Measurements from ENCODE around the gene B4GALNT2.
"Not testable (repeated sequence)": the region's sequence is repeated elsewhere in the genome, so short reads cannot be mapped to it uniquely, and the experiment has no call there.

Gene B4GALNT2

DNA sequence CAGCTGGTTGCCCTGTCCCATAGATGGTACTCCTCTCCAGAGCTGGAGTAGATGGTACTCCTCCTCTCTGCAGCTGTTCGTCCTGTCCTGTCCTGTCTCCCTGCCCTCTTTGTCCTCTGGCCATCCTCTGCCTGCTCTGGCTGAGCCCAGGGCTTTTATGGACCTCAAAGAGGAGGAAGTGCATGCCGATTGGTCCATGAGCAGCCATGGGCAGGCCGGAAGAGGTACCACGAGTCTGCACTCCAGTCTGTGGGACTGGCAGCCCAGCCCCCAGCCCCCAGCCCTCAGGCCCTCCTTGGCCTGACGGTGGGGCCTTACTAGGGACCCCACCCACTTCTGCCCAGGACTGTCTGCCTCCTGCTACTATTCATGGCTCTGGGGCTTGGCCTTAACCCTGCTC, 50.8 kb downstream of the B4GALNT2 start:
- DNase-seq (ENCODE audit: low spot score): no peak

DNA sequence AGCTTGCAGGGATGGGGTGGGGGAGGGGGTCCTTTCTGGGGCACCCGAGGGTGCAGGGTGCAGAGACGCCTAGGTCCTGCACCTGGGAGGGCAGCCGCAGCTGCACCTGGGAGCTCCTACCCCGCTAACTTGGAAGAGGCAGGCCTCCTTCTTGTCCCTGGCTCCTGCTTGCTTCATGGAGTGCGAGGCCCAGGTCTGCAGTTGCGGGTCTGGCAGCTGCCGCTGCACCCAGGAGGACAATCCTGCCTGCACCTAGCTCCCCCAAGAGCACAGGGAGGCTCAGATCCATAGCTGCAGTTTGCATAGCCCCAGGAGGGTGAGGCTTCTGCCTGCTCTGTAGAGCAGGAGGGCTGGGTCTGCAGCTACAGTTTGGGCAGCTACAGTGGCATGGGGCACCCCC, 51.2 kb downstream of the B4GALNT2 start:
- no peak for DNase-seq (ENCODE audit: low spot score)

DNA sequence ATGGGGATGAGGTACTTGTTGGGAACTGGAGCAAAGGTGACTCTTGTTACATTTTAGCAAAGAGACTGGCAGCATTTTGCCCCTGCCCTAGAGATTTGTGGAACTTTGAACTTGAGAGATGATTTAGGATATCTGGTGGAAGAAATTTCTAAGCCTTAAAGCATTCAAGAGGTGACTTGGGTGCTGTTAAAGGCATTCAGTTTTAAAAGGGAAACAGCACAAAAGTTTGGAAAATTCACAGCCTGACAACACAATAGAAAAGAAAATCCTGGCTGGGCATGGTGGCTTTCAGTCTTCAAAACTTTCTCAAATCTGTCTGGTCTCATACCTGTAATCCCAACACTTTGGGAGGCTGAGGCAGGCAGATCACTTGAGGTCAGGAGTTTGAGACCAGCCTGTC, 52.0 kb downstream of the B4GALNT2 start:
- DNase-seq (ENCODE audit: low spot score): not testable (repeated sequence)

DNA sequence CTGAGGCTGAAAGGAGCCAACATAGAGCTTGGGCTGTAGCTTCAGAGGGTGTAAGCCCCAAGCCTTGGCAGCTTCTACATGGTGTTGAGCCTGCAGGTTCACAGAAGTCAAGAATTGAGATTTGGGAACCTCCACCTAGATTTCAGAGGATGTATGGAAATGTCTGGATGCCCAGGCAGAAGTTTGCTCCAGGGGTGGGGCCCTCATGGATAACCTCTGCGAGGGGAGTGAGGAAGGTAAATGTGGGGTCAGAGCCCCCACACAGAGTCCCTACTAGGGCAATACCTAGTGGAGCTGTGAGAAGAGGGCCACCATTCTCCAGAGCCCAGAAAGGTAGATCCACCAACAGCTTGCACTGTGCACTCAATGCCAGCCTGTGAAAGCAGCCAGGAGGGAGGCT, 52.8 kb downstream of the B4GALNT2 start:
- DNase-seq (ENCODE audit: low spot score): not testable (repeated sequence)

DNA sequence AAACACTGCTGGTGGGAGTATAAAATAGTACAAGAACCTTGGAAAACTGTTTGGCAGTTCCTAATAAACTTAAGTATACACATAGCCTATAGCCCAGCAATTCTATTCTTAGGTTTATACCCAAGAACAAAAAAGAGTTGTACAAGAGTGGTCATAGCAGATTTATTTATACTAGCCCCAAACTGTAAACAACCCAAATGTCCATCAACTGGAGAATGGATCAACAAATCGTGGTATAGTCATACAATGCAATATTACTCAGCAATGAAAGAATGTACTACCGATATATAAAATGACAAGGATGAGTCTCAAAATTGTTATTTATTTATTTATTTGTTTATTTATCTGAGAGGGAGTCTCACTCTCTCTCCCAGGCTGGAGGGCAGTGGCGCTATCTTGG, 54.7 kb downstream of the B4GALNT2 start:
- no peak for DNase-seq (ENCODE audit: low spot score)

DNA sequence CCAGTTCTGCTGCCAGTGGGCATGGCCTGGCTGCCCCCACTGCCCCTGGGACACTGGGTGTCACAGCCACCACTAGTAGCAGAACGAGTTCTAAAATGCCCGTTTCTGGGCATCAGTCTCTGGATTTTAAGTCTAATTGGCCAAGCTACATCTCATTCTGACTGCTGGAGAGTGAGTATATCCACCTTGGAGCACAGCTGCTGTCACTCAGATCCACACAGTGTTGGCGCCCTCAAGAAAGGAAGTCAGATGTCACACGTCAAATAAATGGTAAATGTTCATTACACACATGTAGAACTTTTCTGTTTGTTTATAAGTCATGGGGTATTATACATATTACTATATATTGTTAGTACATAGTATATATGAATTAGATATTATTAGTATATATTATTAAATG, 58.4 kb downstream of the B4GALNT2 start:
- DNase-seq (ENCODE audit: low spot score): peak; percentile 36

DNA sequence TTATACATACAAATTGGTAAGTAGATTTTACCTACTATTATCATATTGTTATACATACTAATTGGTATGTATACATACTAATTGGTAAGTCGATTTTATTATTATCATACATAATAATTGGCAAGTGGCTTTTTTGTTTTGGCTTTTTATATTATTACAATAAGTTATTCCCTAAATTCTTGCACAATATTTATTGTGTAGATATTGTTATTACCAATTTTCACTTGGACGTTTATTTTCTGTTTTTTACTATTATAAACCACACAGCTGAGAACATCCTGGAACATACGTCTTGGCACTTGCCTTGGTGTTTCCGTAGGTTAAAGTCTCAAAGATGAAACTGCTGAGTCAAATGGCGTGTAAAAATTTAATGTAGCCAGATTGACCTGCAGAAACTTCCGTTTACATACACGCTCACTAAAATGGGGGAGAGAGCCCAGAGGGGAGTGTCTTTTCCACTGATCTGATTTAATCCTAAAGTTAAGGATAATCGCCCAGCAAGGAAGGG, 58.9 kb downstream of the B4GALNT2 start:
- DNase-seq (ENCODE audit: low spot score): no peak

DNA sequence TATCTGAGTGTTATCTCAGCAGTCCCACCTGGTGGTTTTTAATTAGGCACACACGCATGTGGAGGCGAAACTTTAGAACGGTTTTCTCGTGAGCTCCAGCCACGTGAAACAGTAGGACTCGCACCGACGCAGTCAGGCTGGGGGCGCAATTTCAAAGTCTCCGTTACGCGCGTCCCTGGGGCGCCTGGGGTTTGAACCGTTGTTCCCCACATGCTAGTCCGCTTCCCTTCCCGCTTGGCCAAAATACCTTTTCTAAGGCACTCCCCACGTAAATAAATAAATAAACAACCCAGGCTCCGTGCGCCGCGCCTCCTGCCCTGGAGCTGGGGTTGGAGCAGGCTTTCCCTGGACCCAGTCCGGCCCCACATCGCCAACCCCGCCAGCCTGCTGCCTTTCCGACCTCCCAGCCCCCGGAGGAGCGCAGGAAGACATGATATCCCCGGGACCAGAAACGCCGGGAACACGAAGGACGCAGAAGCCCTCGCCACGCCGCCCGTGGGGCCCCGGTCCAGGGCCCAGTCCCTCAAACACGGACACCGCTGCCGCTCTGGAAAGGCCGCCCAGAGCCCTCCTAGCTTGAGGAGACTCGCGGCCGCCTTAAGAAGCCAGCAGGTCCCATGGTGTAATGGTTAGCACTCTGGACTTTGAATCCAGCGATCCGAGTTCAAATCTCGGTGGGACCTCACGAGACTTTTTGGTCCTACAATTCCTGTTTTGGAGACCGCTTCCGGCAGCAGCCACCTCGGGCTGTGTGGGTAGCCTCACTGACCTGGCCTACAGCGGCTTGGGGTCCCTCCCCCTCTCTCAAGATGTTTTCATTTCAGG, 59.6 kb downstream of the B4GALNT2 start:
- DNase-seq (ENCODE audit: low spot score): peak; percentile 94

DNA sequence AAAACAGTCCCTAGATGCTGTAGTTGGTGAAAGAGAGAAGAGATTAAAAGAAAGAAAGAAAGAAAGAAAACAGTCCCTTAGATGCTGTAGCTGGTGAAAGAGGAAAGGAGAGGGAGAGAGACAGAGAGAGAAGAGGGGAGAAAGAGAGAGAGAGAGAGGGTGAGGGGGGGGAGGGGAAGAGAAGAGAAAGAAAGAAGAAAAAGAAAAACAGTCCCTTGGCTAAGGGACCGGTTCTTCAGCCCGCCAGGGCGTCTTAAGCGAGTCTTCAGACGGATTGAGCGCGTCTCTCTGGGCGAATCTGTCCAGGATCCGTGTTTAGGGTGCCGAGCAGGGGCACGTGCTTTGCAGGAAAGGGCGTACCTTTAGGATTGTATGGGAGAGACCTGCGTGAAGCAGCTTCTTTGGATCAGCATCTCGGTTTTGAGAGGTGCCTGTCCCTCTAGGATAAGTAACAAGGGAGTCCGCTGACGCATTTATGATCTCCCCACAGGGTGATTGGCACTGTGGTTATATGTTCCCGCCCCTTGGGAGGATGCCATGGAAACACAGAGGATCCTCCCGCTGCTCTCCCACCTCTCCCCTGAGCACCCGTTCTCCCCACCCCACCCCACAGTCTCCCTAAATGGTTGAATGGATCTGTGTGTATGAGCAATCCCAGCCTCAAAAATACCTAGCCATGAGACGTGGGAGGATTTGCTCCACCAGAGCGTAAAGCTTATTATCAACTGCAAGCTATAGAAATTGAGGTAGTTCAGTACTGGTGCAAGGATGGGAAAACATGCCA, 61.1 kb downstream of the B4GALNT2 start:
- DNase-seq (ENCODE audit: low spot score): peak; percentile 64

DNA sequence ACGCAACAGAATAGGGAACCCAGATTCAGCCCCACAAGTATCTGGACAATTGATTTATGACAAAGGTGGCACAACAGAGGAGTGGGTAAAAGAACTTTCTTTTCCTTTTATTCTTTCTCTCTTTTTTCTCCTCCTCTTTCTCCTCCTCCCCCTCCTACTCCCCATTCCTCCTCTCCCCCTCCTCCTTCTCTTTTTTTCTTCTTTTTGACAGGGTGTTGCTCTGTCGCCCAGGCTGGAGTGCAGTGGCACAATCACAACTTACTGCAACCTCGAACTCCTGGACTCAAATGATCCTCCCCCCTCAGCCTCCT, 61.7 kb downstream of the B4GALNT2 start:
- no peak for DNase-seq (ENCODE audit: low spot score)

DNA sequence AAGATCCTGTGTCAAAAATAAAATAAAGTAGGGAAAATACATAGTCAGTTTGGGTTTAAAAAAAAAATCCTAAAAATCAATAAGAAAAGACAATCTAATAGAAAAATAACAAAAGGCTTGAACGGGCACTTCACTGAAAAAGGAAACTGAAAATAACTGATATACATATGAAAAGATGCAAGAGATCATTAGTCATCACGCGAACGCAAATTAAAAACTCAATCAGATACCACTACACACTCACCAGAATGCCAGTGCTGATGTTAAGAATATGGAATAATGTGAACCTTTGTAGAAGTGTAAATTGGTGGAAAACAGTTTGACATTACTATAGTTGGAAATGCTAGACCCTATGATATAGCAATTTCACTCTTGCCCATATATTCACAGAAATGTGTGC, 63.2 kb downstream of the B4GALNT2 start:
- DNase-seq (ENCODE audit: low spot score): no peak

DNA sequence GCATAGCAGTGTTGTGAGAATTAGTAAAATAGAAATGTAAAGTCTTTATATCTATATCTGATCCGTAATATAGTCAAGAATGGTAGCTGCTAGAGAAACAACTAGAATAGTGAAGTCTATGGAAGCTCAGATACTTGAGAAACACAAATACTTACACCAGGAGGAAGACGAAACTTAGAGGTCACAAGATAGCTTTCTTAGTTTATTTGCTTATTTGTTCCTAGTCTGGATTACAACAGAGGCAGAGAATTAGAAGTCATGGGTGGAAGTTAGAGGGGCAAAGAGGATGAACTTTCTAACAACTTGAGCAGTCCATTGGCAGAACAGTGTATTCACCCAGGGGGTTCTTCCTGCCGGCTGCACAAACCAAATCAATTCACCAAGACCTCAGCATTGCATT, 64.0 kb downstream of the B4GALNT2 start:
- no peak for DNase-seq (ENCODE audit: low spot score)

DNA sequence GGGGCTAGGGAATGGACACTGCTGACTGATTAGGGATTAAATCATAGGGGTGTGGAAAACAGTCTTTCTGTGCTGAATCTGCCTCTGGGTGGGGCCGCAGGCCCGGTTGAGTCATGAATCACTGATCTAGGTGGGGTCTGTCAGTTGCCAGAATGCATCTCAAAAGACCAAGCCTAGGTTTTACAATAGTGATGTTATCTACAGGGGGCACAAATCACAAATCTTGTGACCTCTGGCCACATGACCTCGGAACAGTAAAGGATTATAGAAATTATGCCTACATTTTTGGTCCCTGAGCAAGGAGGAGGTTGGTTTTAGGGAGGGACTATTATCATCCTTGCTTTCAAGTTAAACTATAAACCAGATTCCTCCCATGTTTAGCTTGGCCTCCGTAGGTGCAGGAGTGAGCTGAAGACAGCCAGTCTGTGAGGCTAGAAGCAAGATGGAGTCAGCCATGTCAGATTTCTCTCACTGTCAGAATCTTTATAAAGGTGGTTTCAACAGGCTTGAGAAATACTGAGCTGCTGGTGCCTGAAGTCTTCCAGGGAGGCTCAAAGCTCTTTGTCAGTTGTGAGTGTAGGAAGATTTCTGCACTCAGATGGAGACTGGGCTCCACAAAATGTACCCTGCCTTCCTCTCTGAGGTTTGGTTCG, 64.9 kb downstream of the B4GALNT2 start:
- no peak for DNase-seq (ENCODE audit: low spot score)

DNA sequence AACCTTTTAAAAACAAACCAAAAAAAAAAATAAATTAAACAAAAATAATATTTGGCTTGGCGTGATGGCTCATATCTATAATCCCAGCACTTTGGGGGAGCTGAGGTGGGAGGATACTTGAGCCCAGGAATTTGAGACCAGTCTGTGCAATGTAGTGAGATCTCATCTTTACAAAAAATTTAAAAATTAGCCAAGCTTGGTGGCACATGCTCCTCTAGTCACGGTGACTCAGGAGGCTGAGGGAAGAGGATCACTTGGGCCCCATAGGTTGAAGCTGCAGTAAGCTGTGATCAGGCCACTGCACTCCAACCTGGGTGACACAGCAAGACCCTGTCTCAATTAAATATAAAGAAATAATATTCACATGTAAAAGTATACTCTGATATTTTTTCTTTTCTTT, 65.6 kb downstream of the B4GALNT2 start:
- DNase-seq (ENCODE audit: low spot score): no peak

DNA sequence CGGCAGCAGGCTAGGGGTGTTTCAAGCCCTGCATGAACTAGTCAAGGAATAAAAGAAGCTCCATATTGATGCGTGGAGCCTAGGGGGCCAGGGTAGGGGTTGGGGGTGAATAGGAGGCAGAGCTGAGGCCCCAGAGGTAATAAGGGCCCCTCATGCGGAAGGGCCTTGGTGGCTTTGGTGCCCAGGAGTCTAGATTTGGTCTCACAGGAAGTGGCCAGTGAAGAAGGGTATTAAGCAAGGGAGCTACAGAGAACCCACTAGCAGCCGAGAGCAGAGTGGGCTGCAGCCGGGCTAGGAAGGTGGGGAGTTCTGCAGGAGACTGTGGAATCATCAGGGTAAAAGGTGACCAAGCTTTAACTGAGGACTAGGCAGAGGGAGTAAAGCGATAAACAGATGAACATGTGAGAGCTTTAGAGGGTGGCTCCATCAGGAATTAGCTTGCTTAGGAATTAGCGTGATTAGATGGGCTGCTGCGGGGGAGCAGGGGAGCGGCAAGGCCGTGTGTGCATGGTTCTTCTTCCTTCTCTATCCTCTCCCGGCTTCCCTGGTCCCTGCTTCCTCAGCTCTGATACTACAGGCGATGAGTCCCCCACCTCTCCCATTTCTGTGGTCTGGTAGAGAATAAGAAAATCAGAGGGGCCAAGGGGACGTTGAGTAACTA, 68.0 kb downstream of the B4GALNT2 start:
- DNase-seq (ENCODE audit: low spot score): no peak

DNA sequence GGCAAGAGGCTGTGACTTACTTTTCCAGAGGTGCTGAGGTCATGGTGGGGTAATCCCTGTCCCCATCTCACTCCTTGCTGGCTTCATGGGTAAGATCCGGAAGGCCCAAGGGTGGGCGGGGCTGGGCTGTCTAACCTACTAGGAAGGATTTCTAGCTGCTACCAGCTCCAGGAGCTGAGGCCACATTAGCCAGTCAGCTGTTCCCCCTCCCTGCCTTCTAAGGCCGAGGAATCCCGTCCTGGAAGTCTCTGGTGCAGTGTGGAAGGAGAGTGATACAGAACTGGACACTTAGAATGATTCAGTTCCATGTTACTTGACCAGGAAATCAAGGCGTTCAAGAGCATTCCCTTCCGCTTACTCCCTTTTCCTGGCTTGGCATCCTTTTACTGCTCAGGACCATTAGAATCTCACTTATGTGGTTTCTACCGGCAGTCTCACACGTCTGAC, 68.9 kb downstream of the B4GALNT2 start:
- no peak for DNase-seq (ENCODE audit: low spot score)

DNA sequence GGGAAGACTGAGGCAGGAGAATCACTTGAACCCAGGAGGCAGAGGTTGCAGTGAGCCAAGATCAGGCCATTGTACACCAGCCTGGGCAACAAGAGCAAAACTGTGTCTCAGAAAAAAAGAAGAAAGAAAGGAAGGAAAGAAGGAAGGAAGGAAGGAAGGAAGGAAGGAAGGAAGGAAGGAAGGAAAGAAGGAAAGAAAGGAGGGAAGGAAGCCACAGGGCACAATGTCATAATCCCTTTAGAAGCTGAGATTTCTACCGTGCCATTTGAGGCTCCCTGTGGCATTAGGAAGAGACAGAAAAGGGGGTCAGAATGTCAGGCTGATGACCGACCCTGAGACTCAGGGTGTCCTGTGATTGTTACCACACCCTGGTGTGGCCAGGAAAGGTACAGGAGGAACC, 71.2 kb downstream of the B4GALNT2 start:
- DNase-seq (ENCODE audit: low spot score): no peak

DNA sequence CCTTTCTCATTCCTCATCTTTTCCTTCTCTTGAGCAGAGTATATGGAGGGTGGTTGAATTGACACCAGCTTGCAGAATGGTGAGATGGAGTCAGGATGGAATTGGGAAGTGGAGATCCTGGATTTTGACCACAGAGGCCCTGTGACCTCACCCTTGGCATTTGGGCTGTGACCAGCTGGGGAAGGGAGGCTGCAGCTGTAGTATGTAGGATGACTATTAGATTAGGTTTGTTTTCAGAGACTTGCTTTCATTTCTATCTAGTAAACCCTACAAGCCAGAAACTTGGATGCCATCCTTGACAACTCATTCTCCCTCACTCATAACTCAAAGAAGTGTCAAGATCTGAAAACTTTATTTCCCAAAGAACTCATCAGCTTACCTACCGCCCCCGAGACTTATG, 71.9 kb downstream of the B4GALNT2 start:
- no peak for DNase-seq (ENCODE audit: low spot score)

DNA sequence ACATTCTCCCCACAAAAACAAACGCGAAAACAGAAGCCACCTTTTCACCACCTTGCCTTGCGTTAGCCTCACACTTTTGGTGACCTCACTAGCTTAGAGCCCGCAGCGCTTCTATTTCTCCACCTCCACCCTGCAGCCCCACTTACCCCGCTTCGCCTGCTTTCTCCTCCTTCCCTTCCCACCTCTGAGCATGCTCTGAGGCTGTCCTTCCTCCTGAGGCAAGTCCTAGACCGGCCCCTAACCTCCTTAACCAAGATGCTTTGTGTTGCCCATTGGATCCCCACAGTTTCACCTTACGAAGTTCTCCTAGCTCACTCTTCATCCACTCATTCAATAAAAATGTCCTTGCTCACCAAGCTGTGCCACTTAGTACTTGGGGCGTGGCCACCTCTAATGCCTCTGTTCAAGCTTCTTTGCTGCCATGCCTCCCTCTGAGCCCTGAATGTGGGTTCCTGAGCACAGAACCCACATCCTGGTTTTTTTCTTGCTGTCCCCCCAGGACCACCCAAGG, 76.5 kb downstream of the B4GALNT2 start:
- no peak for DNase-seq (ENCODE audit: low spot score)

DNA sequence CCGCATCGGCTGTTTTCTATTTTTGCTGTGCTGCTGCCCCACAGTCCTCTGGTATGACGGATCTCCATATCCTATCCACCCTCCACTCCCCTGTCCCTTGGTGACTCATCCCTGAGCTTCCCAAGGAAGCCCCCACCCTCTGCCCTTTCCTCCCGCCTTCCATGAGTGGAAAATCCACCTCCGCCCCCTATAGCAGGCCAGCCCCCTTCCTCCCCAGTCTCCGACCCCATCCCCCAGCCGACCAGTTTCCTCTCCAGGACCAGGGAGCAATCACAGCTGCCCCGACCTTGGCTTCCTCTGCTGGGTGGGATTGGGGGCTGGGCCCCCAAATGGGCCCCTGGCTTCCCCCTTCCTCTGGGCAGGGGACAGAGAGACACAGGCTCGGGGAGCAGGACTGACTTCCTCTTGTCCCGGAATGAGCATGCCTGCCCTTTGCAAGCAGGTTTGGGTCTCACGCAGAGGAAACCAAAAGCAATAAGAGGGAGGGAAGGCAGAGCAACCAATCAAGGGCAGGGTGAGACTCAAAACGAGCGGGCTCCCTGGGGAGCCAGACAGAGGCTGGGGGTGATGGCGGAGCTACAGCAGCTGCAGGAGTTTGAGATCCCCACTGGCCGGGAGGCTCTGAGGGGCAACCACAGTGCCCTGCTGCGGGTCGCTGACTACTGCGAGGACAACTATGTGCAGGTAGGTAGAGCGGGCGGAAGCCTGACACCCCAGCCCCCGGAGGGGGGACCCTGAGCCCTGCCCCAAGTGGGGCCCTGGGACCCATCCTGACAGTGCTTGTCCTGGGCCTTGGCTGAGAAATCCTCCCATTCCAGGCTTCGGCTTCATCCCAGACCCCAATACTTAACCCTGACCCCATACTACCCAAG, 77.8 kb downstream of the B4GALNT2 start, which contains the start of the genes ABI3 and GNGT2:
Gene ABI3 (plus strand): TSS at position 550 of the 872 bp plus-strand sequence. CDS start 18 bp downstream, at position 568.
Gene GNGT2 (minus strand): TSS at position 417 of the 872 bp plus-strand sequence. CDS start 3,152 bp downstream, outside the sequence.
- peak; percentile 96 for DNase-seq (ENCODE audit: low spot score)

DNA sequence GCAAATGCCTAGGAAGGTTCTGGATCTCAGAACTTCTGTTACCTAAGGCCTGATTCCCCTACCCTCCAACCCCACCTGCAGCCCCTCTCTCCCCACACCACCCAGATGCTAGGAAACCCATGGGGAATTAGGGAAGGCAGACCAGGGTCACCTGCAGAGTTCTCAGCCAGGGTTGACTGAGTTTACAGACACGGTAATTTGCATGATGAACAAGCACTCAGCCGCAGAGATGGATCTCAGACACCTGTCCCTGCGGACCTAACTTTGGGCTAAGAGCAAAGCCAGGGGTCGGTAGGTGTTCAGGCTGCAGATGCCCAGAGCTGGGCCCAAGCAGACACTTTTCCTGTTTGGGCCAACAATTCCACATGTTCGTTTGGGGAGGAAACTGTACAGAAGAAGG, 80.8 kb downstream of the B4GALNT2 start:
- DNase-seq (ENCODE audit: low spot score): peak; percentile 81

All from NAMALWA (cell line).